ENCODE measurements around the gene UCHL1. TPM values are rescaled to one million over a fixed set of nuclear protein-coding genes. Genes with fewer than 3 reads are reported as not detected.

UCHL1 gene
- total and polyA plus RNA-seq, 8 donors = 2.7 to 198 (median 12.1) TPM

- peaks cover 0 to 23% (median 7%) of the 10 kb centered on the region in 3 donors for H3K4me1 ChIP-seq
- no peak for FAIRE-seq
- no peaks in the 10 kb centered on the region for H3K36me3 ChIP-seq
- H3K27me3 ChIP-seq = no peaks in the 10 kb centered on the region
- no peak for DNase-seq
- peak overlapping the region in 2 of 4 donors; percentile 86 to 93 for H3K4me3 ChIP-seq
- intact Hi-C loops (cut with DNase I) = loop anchor here in 2 of 3 donors (5.0 to 10.0 kb wide), 3 partner anchors 237 to 290 kb away; no protein-coding TSS in a partner anchor
- no peaks in the 10 kb centered on the region for H3K9me3 ChIP-seq
- H3K27ac ChIP-seq = peak overlapping the region in 3 of 4 donors; percentile 37 to 88 (median 79)
- 3 to 4% methylated on average over 8 of the region's 8 CpGs for WGBS, 2 donors
- no peak for TF ChIP-seq CTCF (IDR thresholded peaks at IDR 0.05)
- peak; percentile 1 to 3 (median 2) for ATAC-seq
Measured at GRCh38 chr4:41214825-41215146, 41.9 kb upstream of the UCHL1 start.

- intact Hi-C loops (cut with DNase I) = loop anchor here in 1 of 3 donors (10.0 kb wide), 1 partner anchor 290 kb away; no protein-coding TSS in a partner anchor
- DNase-seq (no peak), FAIRE-seq (no peak)
Measured at GRCh38 chr4:41215155-41215554, 41.6 kb upstream of the UCHL1 start.

DNA sequence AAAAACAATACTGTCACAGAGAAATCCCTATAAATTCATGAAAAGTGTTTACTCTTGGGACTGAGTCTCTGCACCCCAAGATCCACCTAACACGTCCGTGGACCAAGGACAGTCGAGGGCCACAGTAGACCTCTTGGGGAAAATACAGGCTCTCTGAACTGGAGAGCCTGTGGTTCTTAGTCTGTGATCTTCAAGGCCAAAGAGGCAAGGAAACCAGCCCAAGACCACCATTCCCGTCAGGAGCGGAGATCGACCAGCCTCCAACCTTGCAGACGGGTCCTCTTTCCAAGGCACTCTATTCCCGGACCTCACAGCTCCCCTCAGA is 40.8 kb upstream of the UCHL1 start:
- 6 to 8% methylated on average over 8 of the region's 8 CpGs for WGBS, 2 donors
- intact Hi-C loops (cut with DNase I) = loop anchor here in 1 of 3 donors (10.0 kb wide), 1 partner anchor 291 kb away; no protein-coding TSS in a partner anchor
- Histone ChIP-seq H3K4me1 (peaks cover 0 to 23% (median 7%) of the 10 kb centered on the region in 3 donors), H3K36me3 (no peaks in the 10 kb centered on the region), H3K9me3 (no peaks in the 10 kb centered on the region), H3K27me3 (no peaks in the 10 kb centered on the region), H3K27ac (peak overlapping the region; percentile 80 to 96 (median 96)), H3K4me3 (peak overlapping the region; percentile 34 to 61 (median 50))
- DNase-seq = no peak
- TF ChIP-seq CTCF (IDR thresholded peaks at IDR 0.05) = no peak
- FAIRE-seq = no peak
- no peak for ATAC-seq

More at GRCh38 chr4:41215155-41215554, 41.6 kb upstream of the UCHL1 start:
- no peak for TF ChIP-seq CTCF (IDR thresholded peaks at IDR 0.05)
- Histone ChIP-seq H3K27ac (peak overlapping the region in 2 of 4 donors; percentile 37 to 88), H3K27me3 (no peaks in the 10 kb centered on the region), H3K4me1 (peaks cover 0 to 23% (median 7%) of the 10 kb centered on the region in 3 donors), H3K4me3 (peak overlapping the region in 2 of 4 donors; percentile 86 to 93), H3K9me3 (no peaks in the 10 kb centered on the region), H3K36me3 (no peaks in the 10 kb centered on the region)
- ATAC-seq = no peak
- 30 to 31% methylated on average over 9 of the region's 9 CpGs for WGBS, 2 donors

GRCh38 chr4:41216294-41217019 is 40.3 kb upstream of the UCHL1 start:
- peaks cover 0 to 23% (median 7%) of the 10 kb centered on the region in 3 donors for H3K4me1 ChIP-seq
- no peak for FAIRE-seq
- H3K4me3 ChIP-seq = peak overlapping the region; percentile 34 to 61 (median 50)
- H3K27me3 ChIP-seq = no peaks in the 10 kb centered on the region
- 1% methylated on average over 41 to 59 of the region's 59 CpGs for WGBS, 2 donors
- peak in 1 of 4 donors; percentile 31 for TF ChIP-seq CTCF (IDR thresholded peaks at IDR 0.05)
- intact Hi-C loops (cut with DNase I) = loop anchor here in 1 of 3 donors (10.0 kb wide), 1 partner anchor 292 kb away; no protein-coding TSS in a partner anchor
- ATAC-seq = peak; percentile 60 to 71 (median 66)
- peak; percentile 83 to 96 (median 90) for DNase-seq
- peak overlapping the region; percentile 80 to 96 (median 96) for H3K27ac ChIP-seq
- no peaks in the 10 kb centered on the region for H3K36me3 ChIP-seq
- no peaks in the 10 kb centered on the region for H3K9me3 ChIP-seq

GRCh38 chr4:41217020-41217333 is 39.8 kb upstream of the UCHL1 start:
- Histone ChIP-seq H3K4me3 (peak overlapping the region in 3 of 4 donors; percentile 34 to 61 (median 59)), H3K4me1 (peaks cover 0 to 22% (median 7%) of the 10 kb centered on the region in 3 donors), H3K27ac (peak overlapping the region; percentile 80 to 96 (median 96)), H3K9me3 (no peaks in the 10 kb centered on the region), H3K27me3 (no peaks in the 10 kb centered on the region), H3K36me3 (no peaks in the 10 kb centered on the region)
- TF ChIP-seq CTCF (IDR thresholded peaks at IDR 0.05) = no peak
- ATAC-seq = no peak
- intact Hi-C loops (cut with DNase I) = loop anchor here in 1 of 3 donors (10.0 kb wide), 1 partner anchor 292 kb away; no protein-coding TSS in a partner anchor
- 5% methylated on average over 2 of the region's 2 CpGs for WGBS, 2 donors
- FAIRE-seq = no peak
- no peak for DNase-seq
